GM18861 (cell line): ENCODE results near the gene BSG.
"Not testable (repeated sequence)": the region's sequence is repeated elsewhere in the genome, so short reads cannot be mapped to it uniquely, and the experiment has no call there.

Experiments
- ATAC-seq: cut with Tn5 transposase; IDR thresholded peaks from one replicate; pipeline ENCODE4 v1.9.1; 2021; ENCODE audit not compliant: unreplicated experiment

BSG gene

DNA sequence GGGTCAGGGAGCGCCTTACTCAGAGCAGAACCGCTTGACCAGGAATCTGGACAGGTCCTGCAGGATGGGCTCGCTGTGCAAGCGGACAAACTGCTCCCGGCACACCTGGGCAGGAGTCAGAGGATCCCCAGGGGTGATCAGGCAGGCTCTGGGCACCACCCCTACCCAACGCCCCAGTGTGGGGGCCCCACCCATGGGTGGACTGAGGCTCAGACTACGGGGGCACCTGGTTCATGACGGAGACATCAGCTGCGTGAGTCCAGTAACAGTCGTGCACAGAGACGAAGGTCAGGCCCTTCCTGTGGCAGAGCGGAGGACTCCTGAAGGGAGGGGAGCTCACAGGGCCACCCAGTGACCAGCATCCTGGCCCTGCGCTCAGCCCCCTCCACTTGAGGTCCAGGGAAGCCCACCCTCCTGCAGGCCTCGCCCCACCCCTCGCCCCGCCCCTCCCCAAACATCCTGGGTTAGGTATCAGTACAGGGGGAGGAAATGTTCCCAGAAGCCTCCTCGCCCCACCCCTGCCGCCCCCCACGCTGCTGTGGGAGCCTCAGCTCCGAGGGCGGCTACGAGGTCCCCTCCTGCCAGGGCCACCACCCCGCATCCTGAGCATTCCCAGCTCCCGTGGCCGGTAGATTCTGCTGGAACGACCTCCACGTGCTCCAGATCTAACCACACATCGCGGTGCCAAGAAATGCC lies 45.3 kb downstream of the BSG start:
- ATAC-seq: no peak

DNA sequence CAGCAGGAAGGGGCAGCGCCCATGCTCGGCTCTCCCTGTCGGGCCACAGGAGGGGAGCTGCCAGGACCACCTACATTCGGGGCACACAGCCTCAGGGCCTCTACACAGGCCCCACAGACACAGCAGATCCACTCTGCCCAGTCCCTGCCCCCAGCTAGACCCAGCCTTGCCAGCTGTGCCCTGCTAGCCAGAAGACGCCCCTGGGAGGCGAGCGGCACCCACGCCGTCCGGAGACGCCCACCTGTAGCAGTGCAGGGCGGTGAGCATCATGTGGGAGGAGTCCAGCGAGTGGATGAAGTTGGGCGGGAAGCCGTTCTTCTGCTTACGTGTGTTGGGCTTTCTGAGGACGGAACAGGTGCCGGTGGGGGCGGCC lies 45.8 kb downstream of the BSG start:
- ATAC-seq: no peak

DNA sequence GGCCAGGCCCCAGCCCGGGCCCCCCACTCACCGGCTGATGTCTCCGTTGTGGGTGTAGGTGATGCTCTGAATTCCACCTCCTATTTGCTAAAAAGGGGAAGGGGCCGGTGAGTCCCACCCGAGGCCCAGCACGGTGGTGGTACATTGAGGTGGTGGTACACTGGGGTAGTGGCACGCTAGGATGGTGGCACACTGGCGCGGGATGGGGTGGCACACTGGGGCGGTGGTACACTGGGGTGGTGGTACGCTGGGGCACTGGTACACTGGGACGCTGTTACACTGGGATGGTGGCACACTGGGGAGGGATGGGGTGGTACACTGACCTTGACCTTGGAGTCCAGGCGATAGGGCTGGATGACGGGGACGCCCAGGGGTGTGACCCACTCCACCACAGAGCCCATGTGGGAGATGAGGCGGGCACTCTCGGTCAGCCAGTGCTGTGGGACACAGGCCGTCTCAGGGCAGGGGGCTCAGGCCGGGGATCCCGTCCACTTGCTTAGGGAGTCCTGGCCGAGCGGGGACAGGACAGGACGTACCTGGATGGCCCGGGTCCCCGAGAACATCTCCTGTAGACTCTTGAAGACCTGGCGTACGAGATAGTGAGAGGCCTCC lies 46.4 kb downstream of the BSG start:
- ATAC-seq: no peak

DNA sequence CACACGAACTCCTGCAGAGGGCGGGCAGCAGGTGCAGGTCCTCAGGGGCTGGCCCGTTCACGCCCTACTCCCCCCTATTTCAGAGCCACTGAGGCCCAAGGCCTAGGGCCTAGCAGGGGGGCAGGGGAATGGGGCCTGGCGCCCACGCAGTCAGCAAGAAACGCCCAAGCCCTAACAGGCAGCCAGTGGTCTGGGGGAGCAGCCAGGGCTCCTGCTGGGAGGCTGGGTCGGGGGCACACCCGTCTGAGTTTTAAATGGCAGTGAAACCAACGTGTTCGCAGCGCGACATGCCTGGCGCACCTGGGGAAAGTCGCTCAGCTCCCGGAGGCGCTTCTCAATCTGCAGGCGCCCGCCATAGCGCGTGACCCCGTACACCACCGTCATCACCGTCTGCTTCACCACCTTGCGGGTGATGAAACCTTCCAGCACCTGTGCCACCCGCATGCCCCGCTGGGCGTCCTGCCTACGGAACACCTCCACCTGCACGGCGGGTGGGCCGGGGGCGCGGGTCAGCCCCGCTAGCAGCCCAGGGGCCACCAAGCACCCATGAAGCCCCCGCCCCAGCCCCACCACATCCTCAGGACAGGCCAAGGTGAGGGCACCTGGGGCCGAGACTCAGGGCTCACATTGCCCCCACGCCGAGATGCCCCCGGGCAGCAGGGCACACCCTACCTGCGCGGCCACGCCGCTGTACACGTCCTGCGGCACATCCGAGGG lies 47.0 kb downstream of the BSG start:
- ATAC-seq: no peak

- no peak for ATAC-seq
Observed at GRCh38 chr19:620166-620862, 47.9 kb downstream of the BSG start.

GRCh38 chr19:621191-621590 lies 48.8 kb downstream of the BSG start:
- ATAC-seq: not testable (repeated sequence)

DNA sequence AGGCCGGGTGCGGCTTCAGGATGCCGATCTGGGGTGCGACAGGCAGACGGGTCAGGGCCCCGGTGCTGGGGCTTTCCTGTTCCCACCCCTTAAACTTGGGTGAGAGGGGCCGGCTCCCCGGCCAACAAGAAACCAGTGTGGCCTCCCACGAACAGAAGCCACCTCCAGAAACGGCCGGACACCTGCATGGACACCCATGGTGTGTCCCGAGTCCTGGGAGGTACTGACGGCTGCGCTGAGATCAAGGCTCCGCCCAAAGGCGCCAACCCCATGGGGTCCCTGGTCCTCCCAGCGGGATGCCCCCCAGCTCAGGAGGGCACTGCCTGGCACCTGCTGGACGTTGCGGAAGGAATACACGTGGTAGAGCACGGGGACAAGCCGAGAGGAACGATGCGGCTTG lies 49.4 kb downstream of the BSG start:
- ATAC-seq: no peak

DNA sequence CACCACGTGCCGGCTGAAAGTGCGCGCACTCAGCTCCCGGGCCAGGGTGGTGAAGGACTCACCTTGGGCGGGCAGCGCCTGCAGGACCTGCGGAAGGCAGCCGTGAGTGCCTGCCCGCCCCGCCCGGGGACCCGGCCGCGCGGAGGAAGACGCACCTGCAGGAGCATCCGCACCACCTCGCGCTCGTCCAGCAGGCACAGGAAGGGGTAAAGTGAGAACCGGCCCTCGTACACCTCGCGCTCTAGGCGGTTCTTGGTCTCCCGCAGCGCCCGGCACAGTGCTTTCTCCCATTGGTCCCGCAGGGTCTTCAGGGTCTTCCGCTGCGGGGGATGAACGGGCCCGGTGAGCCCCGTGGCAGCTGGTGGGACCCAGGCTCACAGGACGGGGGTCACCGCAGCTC lies 50.3 kb downstream of the BSG start:
- ATAC-seq: no peak

DNA sequence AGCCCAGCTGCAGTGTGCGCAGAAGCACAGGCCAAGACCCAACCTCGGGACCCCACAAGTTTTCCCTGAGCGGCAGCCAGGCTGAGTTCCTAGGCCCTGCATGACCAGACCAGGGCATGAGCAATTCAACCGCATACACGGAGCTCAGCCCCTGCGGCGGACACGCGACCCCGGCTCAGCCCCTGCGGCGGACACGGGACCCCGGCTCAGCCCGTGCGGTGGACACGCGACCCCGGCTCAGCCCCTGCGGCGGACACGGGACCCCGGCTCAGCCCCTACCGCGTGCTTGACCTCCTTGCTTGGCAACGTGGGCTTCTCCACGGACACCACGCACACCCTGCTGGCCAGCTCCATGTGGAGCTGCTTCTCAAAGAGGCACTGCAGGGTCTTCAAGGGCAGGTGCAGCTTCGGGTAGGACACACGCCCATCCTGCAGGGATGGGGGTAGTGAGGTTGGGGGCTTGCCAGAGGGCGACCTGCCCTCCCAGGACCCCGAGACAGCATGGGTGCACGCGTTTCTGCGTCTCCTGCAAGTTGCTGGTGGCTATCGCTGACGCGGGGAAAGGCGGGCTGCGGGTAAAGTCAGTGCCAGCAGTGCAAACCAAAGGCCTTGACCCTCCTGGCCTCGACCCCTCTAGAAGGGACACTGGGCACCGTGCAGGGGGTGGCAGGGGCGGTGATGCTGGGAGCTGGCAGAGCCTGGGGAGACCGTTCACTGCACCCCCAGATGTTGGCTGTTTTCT lies 51.0 kb downstream of the BSG start:
- no peak for ATAC-seq

DNA sequence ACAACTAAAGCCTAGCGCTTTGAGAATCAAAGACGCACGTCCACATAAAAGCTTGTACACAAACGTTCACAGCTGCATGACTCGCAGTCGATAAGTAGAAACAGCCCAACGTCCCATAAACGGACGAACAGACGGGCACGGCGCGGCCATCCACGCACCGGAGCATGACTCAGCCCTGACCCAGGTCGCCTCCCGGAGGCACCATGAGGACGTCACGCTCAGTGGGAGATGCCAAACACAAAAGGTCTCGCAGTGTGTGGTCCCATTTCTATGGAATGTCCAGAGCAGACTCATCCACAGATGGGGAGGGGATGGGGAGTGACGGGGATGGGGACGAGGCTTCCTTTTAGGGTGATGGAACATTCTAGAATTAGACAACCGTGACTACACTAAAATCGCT lies 51.6 kb downstream of the BSG start:
- ATAC-seq: no peak

GRCh38 chr19:624433-625109 lies 52.2 kb downstream of the BSG start:
- no peak for ATAC-seq

- ATAC-seq: no peak
Observed at GRCh38 chr19:625257-625656, 52.9 kb downstream of the BSG start.

DNA sequence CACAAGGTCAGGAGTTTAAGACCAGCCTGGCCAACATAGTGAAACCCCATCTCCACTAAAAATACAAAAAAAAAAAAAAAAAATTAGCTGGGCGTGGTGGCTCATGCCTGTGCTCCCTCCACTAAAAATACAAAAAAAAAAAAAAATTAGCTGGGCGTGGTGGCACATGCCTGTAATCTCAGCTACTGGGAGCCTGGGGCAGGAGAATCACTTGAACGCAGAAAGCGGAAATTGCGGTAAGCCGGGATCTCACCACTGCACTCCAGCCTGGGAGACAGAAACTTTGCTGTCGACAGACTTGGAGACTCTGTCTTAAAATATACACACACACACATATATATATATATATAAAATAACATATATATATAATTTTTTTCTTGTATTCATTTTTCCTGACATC lies 54.2 kb downstream of the BSG start:
- not testable (repeated sequence) for ATAC-seq

DNA sequence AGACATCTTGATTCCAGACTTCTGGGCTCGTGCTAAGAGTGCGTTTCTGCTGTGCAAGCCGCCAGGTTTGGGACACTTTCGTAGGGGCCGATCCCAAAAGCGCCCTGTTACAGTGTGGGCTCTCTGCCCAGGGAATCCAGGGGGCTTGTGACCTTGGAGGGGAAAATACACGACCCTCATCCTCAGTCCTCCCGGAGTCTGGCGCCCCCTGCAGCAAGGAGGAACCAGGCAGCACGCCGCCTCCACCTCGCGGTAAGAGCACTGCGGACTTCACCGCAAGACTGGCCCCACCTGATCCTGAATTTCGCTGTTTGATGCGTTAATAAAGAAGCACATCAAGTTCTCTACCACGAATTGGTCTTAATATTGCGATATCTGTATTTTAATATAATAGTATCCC lies 55.8 kb downstream of the BSG start:
- ATAC-seq: no peak

DNA sequence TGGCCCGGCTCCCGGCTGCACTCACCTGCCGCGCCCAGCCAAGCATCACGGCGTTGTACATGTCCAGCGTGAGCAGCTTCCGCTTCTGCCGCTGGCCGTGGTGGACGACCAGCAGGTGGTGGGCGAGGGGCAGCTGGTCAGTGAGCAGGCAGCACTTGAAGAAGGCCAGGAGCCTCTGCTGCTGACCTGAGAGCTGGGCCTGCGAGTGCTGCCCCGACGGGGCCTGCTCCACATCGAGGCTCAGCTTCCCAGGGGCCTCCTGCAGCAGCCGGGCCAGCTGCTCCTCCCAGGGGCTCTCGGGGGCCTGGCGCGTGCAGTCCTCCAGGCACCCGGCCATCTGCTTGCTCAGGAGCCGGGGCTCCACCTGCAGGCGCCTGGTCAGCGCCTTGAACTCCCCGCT lies 57.1 kb downstream of the BSG start:
- ATAC-seq: not testable (repeated sequence)

GRCh38 chr19:629961-630714 lies 57.7 kb downstream of the BSG start:
- no peak for ATAC-seq

DNA sequence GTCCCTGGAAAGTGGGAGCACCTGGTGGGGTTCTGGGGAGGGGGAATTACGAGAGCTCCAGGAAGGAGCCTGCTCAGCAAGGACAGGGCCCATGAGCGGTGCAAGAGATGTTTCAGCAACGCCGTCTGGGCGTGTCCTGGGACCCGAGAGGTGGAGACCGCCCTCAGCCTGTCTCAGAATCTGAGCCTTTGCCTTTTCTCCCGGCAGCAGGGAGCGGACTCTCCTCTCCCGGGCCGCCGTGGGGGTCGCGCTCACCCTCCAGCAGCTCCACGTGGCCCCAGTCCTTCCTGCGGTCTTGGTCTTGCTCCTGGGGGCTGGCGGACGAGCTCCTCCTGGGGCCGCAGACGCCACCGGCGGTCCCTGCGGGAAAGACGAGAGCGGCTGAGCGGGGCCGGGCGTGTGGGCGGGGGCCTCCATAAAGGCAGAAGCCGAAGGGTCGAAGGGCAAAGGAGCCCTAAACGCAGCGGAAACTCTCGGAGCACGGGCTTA lies 60.2 kb downstream of the BSG start:
- no peak for ATAC-seq
